A673 (cell line): Measurements from ENCODE around the gene VEGFB.

ENCODE experiments used
- EZH2 ChIP-seq: fragments of 200-600 bp; sonication (generic); IDR thresholded peaks from 2 replicates; pipeline ENCODE4 v1.6.1; 2017; ENCODE audit warnings: borderline replicate concordance, low read depth, mild to moderate bottlenecking, mixed read lengths, antibody characterized with exemption, low read length; ENCODE audit not compliant: poor library complexity, severe bottlenecking
- TF ChIP-seq, protein P1 (sequence below): fragments of 300-800, 200-600 bp; sonication (generic); conservative IDR thresholded peaks from 2 replicates; pipeline ENCODE4 v1.5.1; 2017; ENCODE audit warnings: low read depth, mild to moderate bottlenecking, antibody characterized with exemption, low read length, moderate library complexity, mixed read lengths

DNA sequence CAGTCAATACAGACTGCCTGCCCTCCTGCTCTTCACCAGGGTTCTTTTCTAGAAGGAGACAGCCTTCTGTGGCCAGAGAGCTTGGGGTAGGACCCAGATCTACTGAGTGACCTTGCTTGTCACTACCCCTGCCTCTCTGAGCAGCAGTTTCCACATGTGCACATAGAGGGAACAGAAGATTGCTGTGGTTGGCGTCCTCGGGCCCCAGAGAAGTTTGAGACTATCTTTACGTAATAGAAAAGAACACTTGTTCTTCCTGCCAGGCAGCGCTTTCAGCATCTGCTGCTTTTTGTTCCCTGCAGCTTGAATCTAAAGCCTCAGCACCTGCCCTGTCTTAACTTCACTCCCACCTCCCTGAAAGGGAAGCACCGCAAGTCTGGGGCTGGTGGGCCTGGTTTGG is 4.6 kb downstream of the VEGFB start:
- no peak for TF ChIP-seq EZH2
- TF ChIP-seq, protein P1, sequence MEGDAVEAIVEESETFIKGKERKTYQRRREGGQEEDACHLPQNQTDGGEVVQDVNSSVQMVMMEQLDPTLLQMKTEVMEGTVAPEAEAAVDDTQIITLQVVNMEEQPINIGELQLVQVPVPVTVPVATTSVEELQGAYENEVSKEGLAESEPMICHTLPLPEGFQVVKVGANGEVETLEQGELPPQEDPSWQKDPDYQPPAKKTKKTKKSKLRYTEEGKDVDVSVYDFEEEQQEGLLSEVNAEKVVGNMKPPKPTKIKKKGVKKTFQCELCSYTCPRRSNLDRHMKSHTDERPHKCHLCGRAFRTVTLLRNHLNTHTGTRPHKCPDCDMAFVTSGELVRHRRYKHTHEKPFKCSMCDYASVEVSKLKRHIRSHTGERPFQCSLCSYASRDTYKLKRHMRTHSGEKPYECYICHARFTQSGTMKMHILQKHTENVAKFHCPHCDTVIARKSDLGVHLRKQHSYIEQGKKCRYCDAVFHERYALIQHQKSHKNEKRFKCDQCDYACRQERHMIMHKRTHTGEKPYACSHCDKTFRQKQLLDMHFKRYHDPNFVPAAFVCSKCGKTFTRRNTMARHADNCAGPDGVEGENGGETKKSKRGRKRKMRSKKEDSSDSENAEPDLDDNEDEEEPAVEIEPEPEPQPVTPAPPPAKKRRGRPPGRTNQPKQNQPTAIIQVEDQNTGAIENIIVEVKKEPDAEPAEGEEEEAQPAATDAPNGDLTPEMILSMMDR = no peak
